Tibial nerve (tissue), 4 donors: ENCODE measurements around the gene MAGEB3. TPM values are rescaled to one million over a fixed set of nuclear protein-coding genes. Genes with fewer than 3 reads are reported as not detected.

Source experiments
- DNase-seq, 2 donors: peaks; one replicate each; pipeline ENCODE4 v3.0.0-alpha.2; 2019; ENCODE audit warnings: low spot score in 2 of 2
- H3K27ac ChIP-seq, 4 donors: fragments of 200-600 bp; sonication (generic) in 3 of 4; one replicate each; pipeline ENCODE4 v1.5.1; 2017 to 2019; ENCODE audit warnings: mild to moderate bottlenecking in 1 of 4
- H3K27me3 ChIP-seq, 2 donors: fragments of 200-600 bp; sonication (generic) in 1 of 2; one replicate each; pipeline versions ENCODE4 v1.5.1 to v1.6.0; 2017 to 2019
- H3K36me3 ChIP-seq, 3 donors: fragments of 200-600 bp; sonication (generic); one replicate each; pipeline ENCODE4 v1.5.1; 2018 to 2019
- H3K4me1 ChIP-seq, 4 donors: fragments of 200-600 bp; sonication (generic) in 3 of 4; one replicate each; pipeline ENCODE4 v1.5.1; 2017 to 2019
- H3K4me3 ChIP-seq, 4 donors: fragments of 200-600 bp; sonication (generic) in 3 of 4; one replicate each; pipeline ENCODE4 v1.5.1; 2017 to 2019; ENCODE audit warnings: mild to moderate bottlenecking in 1 of 4, moderate library complexity in 1 of 4
- H3K9me3 ChIP-seq, 4 donors: fragments of 200-600 bp; sonication (generic) in 3 of 4; one replicate each; pipeline ENCODE4 v1.5.1; 2017 to 2019
- EP300 ChIP-seq, 2 donors: sonication (generic); formaldehyde crosslinking; IDR thresholded peaks; one replicate each; pipeline ENCODE4 v1.6.1; 2017; ENCODE audit warnings: antibody characterized with exemption in 2 of 2, mild to moderate bottlenecking in 1 of 2
- POLR2A ChIP-seq, 2 donors: fragments of 450-650 bp; IDR thresholded peaks; one replicate each; pipeline ENCODE4 v1.6.1; 2017; ENCODE audit warnings: antibody characterized with exemption in 2 of 2, mild to moderate bottlenecking in 2 of 2, moderate library complexity in 2 of 2
- WGBS, 2 donors: methylation state at CpG; one replicate each; pipeline ENCODE4 v1.1.5; 2018; 5-methylcytosine and 5-hydroxymethylcytosine counted together
- total RNA-seq, 4 donors: library from RNA; depleted of rRNA; stranded (reverse); fragments of >200 nt; gene quantifications; one replicate each; pipeline ENCODE4 v1.1.0, GENCODE V29; 2016
- TF ChIP-seq, protein P1 (sequence below), 5 experiments: fragments of 200-600 bp in 3 of 5; fragments of 450-650 bp in 2 of 5; sonication (generic) in 3 of 5; IDR thresholded peaks; one replicate each; pipeline ENCODE4 v1.5.1; 2016 to 2019; ENCODE audit warnings: antibody characterized with exemption in 5 of 5, mild to moderate bottlenecking in 3 of 5, moderate library complexity in 2 of 5

Gene MAGEB3
- total RNA-seq, 4 donors from 2014 or later = not detected

DNA sequence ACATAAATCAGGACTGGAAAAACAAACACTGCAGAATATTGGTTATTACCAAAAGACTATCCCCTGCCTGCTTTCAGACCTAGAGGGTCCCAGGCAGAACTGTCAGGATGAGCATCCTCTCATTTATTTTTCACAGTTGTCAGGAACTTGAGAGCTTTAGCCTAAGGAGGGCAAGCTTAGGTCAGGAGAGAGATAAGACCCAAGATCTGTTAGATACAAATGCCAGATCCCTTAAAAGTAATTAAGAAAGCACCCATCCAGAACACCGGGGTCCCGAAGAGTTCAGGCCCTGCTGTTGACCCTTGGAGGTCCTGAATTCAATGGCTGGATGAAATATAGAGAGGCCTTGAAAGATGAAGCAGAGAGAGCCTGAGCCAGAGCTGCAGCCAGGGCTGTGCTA lies 5.9 kb upstream of the MAGEB3 start:
- Histone ChIP-seq H3K27ac (no peak overlapping the region), H3K36me3 (no peaks in the 10 kb centered on the region), H3K9me3 (no peaks in the 10 kb centered on the region), H3K4me1 (no peaks in the 10 kb centered on the region), H3K27me3 (no peaks in the 10 kb centered on the region), H3K4me3 (no peak overlapping the region)
- 14 to 36% methylated on average over 2 of the region's 2 CpGs for WGBS, 2 donors
- TF ChIP-seq POLR2A (IDR thresholded peaks at IDR 0.05) (no peak), EP300 (IDR thresholded peaks at IDR 0.05) (no peak)
- TF ChIP-seq, protein P1, sequence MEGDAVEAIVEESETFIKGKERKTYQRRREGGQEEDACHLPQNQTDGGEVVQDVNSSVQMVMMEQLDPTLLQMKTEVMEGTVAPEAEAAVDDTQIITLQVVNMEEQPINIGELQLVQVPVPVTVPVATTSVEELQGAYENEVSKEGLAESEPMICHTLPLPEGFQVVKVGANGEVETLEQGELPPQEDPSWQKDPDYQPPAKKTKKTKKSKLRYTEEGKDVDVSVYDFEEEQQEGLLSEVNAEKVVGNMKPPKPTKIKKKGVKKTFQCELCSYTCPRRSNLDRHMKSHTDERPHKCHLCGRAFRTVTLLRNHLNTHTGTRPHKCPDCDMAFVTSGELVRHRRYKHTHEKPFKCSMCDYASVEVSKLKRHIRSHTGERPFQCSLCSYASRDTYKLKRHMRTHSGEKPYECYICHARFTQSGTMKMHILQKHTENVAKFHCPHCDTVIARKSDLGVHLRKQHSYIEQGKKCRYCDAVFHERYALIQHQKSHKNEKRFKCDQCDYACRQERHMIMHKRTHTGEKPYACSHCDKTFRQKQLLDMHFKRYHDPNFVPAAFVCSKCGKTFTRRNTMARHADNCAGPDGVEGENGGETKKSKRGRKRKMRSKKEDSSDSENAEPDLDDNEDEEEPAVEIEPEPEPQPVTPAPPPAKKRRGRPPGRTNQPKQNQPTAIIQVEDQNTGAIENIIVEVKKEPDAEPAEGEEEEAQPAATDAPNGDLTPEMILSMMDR (IDR thresholded peaks at IDR 0.05) = no peak
- DNase-seq = no peak

DNA sequence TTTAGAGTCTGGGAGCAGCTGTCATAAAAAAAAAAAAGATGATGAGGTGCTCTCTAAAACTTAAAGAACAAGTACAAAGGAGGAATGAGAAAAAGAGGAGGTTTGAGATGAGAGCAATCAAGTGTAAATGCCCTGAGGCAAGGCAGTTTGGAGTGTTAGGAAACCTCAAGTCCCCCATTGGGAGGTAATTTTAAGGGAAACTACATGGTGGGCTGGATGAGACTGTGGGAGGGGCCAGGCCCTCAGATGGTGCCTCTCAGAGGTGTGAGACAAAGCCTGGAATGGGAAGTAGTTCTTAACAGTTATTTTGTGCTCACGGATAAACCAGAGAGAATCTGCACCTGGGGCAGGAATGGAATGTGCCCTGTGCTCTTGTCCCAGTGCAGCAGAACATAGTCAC lies 1.9 kb upstream of the MAGEB3 start:
- no peaks in the 10 kb centered on the region for H3K36me3 ChIP-seq
- no peaks in the 10 kb centered on the region for H3K9me3 ChIP-seq
- 33 to 60% methylated on average over 1 of the region's 1 CpG for whole genome bisulfite sequencing, 2 donors
- H3K27me3 ChIP-seq = no peaks in the 10 kb centered on the region
- H3K4me1 ChIP-seq = no peaks in the 10 kb centered on the region
- H3K27ac ChIP-seq = no peak overlapping the region
- TF ChIP-seq EP300 (IDR thresholded peaks at IDR 0.05) (no peak), POLR2A (IDR thresholded peaks at IDR 0.05) (no peak)
- TF ChIP-seq, protein P1 (IDR thresholded peaks at IDR 0.05) = no peak
- no peak for DNase-seq
- H3K4me3 ChIP-seq = no peak overlapping the region

DNA sequence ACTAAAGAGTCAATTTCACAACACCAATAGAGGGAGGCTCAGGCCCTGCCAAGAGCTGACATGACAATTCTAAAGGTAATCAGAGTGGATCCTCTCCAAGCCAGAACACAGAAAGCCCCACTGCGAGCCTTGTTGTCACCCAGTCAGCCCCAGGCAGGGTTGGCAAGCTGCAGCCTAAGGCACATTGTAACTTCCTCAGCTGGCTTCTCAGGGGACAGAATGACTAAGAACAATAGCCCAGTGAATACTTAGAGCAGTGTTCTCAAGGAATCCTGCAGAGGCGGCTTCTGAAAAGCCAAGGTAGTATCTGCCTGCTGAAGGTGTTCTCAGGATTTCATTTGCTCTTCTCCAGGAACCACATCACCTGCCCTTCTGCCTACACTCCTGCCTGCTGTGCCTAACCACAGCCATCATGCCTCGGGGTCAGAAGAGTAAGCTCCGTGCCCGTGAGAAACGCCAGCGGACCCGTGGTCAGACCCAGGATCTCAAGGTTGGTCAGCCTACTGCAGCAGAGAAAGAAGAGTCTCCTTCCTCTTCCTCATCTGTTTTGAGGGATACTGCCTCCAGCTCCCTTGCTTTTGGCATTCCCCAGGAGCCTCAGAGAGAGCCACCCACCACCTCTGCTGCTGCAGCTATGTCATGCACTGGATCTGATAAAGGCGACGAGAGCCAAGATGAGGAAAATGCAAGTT lies 11.4 kb downstream of the MAGEB3 start, which contains the start of gene MAGEB4:
MAGEB4 (plus strand) TSS at position 277 of the 692 bp plus-strand sequence; CDS start at position 413, 136 bp downstream.
- no peaks in the 10 kb centered on the region for H3K4me1 ChIP-seq
- no peak for DNase-seq
- H3K4me3 ChIP-seq = no peak within 1 kb of the TSS
- TF ChIP-seq, protein P1 (IDR thresholded peaks at IDR 0.05) = no peak
- no peak for TF ChIP-seq EP300 (IDR thresholded peaks at IDR 0.05)
- TF ChIP-seq POLR2A (IDR thresholded peaks at IDR 0.05) = no peak
- H3K9me3 ChIP-seq = no peaks in the 10 kb centered on the region
- H3K27me3 ChIP-seq = peaks cover 0 to 4% of the 10 kb centered on the region in 2 donors
- WGBS, 2 donors = 76 to 86% methylated on average over 4 to 10 of the region's 10 CpGs
- H3K36me3 ChIP-seq = no peaks in the 10 kb centered on the region
- H3K27ac ChIP-seq = no peak within 1 kb of the TSS

DNA sequence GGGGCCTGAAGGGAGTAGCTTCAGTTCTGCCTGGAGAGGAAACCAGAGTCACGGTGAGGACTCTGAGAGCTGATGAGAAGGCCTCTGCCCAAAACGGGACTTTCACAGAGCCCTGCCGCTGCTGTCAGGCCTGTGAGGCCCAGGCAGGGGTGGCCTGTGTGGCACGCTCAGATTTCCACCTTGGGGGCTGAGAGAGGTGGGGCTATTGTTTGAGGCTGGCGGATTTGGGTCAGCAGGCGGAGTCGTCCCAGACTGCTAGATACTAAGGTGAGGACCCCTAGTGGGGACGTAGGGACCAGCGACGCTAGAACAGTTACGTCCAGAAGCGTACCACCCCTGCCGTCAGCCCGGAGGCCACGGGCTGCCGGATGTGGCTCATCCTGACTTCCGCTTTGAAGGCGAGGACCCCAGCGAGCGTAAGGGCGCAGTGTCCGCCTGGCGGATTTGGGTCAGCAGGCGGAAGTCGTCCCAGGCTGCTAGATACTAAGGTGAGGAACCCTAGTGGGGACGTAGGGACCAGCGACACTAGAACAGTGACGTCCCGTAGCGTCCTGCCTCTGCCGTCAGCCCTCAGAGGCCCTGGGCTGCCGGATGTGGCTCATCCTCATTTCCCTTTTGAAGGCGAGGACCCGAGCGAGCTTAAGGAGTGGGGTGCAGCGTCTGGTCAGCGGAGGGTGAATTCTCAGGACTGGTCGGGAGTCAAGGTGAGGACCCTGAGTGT lies 16.5 kb downstream of the MAGEB3 start, which contains the start of gene MAGEB1:
MAGEB1 (plus strand) TSS at position 378 of the 721 bp plus-strand sequence. CDS start 3,348 bp downstream, outside the sequence.
- DNase-seq = no peak
- WGBS, 2 donors = 87 to 92% methylated on average over 20 to 38 of the region's 38 CpGs
- Histone ChIP-seq H3K27ac (no peak within 1 kb of the TSS), H3K36me3 (no peaks in the 10 kb centered on the region), H3K4me3 (no peak within 1 kb of the TSS), H3K27me3 (peaks cover 0 to 4% of the 10 kb centered on the region in 2 donors), H3K4me1 (no peaks in the 10 kb centered on the region), H3K9me3 (no peaks in the 10 kb centered on the region)
- TF ChIP-seq EP300 (IDR thresholded peaks at IDR 0.05) (no peak), POLR2A (IDR thresholded peaks at IDR 0.05) (no peak)
- TF ChIP-seq, protein P1 (IDR thresholded peaks at IDR 0.05) = no peak

DNA sequence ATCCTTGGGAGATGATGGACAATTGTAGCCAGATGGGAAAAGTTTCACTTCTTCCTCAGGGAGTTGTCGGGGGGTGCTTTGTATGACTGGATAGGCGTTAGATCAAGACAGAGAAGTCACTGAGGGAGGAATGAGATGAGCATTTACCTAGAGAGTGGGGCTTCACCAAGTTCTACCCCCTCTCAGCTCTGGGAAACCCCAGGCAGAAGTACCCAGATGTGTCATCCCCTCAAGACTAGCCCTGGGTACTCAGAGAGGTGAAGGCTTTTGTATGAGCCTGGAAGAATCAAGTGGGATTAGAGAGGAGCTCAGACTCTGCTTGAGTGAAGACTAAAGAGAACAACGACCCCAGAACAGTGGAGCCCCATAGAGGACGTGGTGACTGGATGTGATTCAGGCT lies 18.4 kb downstream of the MAGEB3 start:
- Histone ChIP-seq H3K27ac (no peak overlapping the region), H3K9me3 (no peaks in the 10 kb centered on the region), H3K27me3 (peaks cover 0 to 4% of the 10 kb centered on the region in 2 donors)

More for the DNA sequence above, 18.4 kb downstream of the MAGEB3 start:
- 57 to 92% methylated on average over 4 of the region's 4 CpGs for WGBS, 2 donors
- TF ChIP-seq POLR2A (IDR thresholded peaks at IDR 0.05) (no peak), EP300 (IDR thresholded peaks at IDR 0.05) (no peak)
- TF ChIP-seq, protein P1 (IDR thresholded peaks at IDR 0.05) = no peak
- Histone ChIP-seq H3K36me3 (no peaks in the 10 kb centered on the region), H3K4me3 (no peak overlapping the region), H3K4me1 (no peaks in the 10 kb centered on the region)
- no peak for DNase-seq
